K562 (cell line): Measurements from ENCODE around the gene CGB8. TPM values are rescaled to one million over a fixed set of nuclear protein-coding genes. Genes with fewer than 3 reads are reported as not detected.

ENCODE experiments used
- ATAC-seq: fragments of 200-7000 bp; cut with Tn5 transposase; 3 replicates; pipeline ENCODE4 v1.9.1; 2020; ENCODE audit warnings: moderate library complexity
- BruUV-seq: library from RNA; stranded (reverse); fragments of 400-500 nt; replicated peaks from 2 replicates; lab custom pipeline; 2021; lab: Mats Ljungman, UMichigan
- CTCF ChIA-PET: fragments of 300-600 bp; formaldehyde crosslinking; extraction: SDS; loops from one replicate; lab custom pipeline; 2021; ENCODE audit warnings: low intra/inter-chr PET ratio; lab: Yijun Ruan, JAX
- POLR2A ChIA-PET: fragments of 300-600, 350-650 bp; sonication (Branson Sonifier 250); formaldehyde crosslinking; extraction: SDS; loops from one replicate; lab custom pipeline; 2021; ENCODE audit warnings: antibody characterized with exemption, inconsistent platforms; lab: Yijun Ruan, JAX
- DNase-seq, 4 experiments: peaks; one replicate each; pipeline versions ENCODE4 v3.0.0 to v3.0.0-alpha.2; 2011 to 2018; ENCODE audit warnings: low spot score in 3 of 4, mixed read lengths in 3 of 4; ENCODE audit errors: extremely low read depth in 1 of 4
- FAIRE-seq: peaks from 2 replicates; lab custom pipeline; 2011; peaks lifted over from hg19 to GRCh38; lab: Jason Lieb, UNC
- H2AFZ ChIP-seq: 2 replicates; pipeline ENCODE4 v1.6.0; 2011; ENCODE audit warnings: low read depth, low read length, control low read depth, inconsistent platforms
- H3K27ac ChIP-seq: fragments of 200-600 bp; 3 replicates; pipeline ENCODE4 v1.8.0; 2011; ENCODE audit warnings: low read depth, mild to moderate bottlenecking, control low read depth, inconsistent platforms, low read length, moderate library complexity, mixed read lengths; ENCODE audit errors: extremely low read depth
- H3K27me3 ChIP-seq, 2 experiments: fragments of 300-600 bp in 1 of 2; 2 replicates in 1 of 2; 3 replicates in 1 of 2; pipeline versions ENCODE4 v1.6.0 to v1.8.0; 2011; ENCODE audit warnings: inconsistent platforms in 2 of 2, low read length in 2 of 2, mild to moderate bottlenecking in 1 of 2, mixed read lengths in 1 of 2, moderate library complexity in 1 of 2; ENCODE audit not compliant: control insufficient read depth in 2 of 2, insufficient read depth in 2 of 2
- H3K36me3 ChIP-seq: fragments of 300-600 bp; 3 replicates; pipeline ENCODE4 v1.8.0; 2011; ENCODE audit warnings: mild to moderate bottlenecking, low read length, inconsistent platforms; ENCODE audit not compliant: control insufficient read depth, insufficient read depth
- H3K4me1 ChIP-seq, 2 experiments: fragments of 200-600 bp in 1 of 2; replicated peaks in 1 of 2; 2 replicates in 1 of 2; 3 replicates in 1 of 2; pipeline versions ENCODE4 v1.5.1 to v1.8.0; 2011; ENCODE audit warnings: inconsistent platforms in 2 of 2, low read length in 2 of 2, mild to moderate bottlenecking in 1 of 2, mixed read lengths in 1 of 2, moderate library complexity in 1 of 2; ENCODE audit not compliant: control insufficient read depth in 2 of 2, insufficient read depth in 2 of 2
- H3K4me2 ChIP-seq: 2 replicates; pipeline ENCODE4 v1.6.1; 2011; ENCODE audit warnings: low read length, control low read depth, inconsistent platforms, mixed read lengths; ENCODE audit not compliant: insufficient read depth
- H3K4me3 ChIP-seq: fragments of 200-600 bp; sonication (generic), shearing (Covaris generic); 2 replicates; pipeline ENCODE4 v1.5.1; 2016; ENCODE audit warnings: control low read depth, inconsistent platforms
- H3K79me2 ChIP-seq: fragments of 200-600 bp; 3 replicates; pipeline ENCODE4 v1.8.0; 2011; ENCODE audit warnings: low read length, inconsistent platforms; ENCODE audit not compliant: control insufficient read depth, insufficient read depth
- H3K9ac ChIP-seq, 2 experiments: 2 replicates each; pipeline versions ENCODE4 v1.6.0 to v1.6.1; 2011; ENCODE audit warnings: low read depth in 2 of 2, low read length in 2 of 2, control low read depth in 1 of 2, inconsistent platforms in 1 of 2, mild to moderate bottlenecking in 1 of 2, mixed read lengths in 1 of 2; ENCODE audit not compliant: insufficient read depth in 1 of 2
- H3K9me1 ChIP-seq: one replicate; pipeline ENCODE4 v1.6.0; 2011; ENCODE audit warnings: inconsistent platforms, mild to moderate bottlenecking, low read length, moderate library complexity; ENCODE audit not compliant: control insufficient read depth, insufficient read depth
- H3K9me3 ChIP-seq: replicated peaks from 2 replicates; pipeline ENCODE4 v1.5.1; 2011; ENCODE audit warnings: low read depth, low read length, inconsistent platforms; ENCODE audit not compliant: control insufficient read depth, insufficient read depth
- H4K20me1 ChIP-seq: replicated peaks from 2 replicates; pipeline ENCODE4 v1.6.1; 2011; ENCODE audit warnings: low read length, inconsistent platforms, mixed read lengths; ENCODE audit not compliant: control insufficient read depth, insufficient read depth
- FOXK2 ChIP-seq, 2 experiments: fragments of 450-650 bp; IDR thresholded peaks in 1 of 2; conservative IDR thresholded peaks in 1 of 2; 2 replicates each; pipeline ENCODE4 v1.6.1; 2016; ENCODE audit warnings: low read depth in 2 of 2, mild to moderate bottlenecking in 1 of 2
- GABPA ChIP-seq: fragments of 200-800 bp; sonication (Bioruptor generic); conservative IDR thresholded peaks from 2 replicates; pipeline ENCODE4 v1.6.1; 2016; ENCODE audit warnings: low read depth, missing genetic modification characterization, missing compliant biosample characterization
- POLR2G ChIP-seq: fragments of 200-400 bp; formaldehyde crosslinking; IDR thresholded peaks from 2 replicates; pipeline ENCODE4 v1.6.1; 2017; ENCODE audit warnings: low read depth, mild to moderate bottlenecking, antibody characterized with exemption, low read length, moderate library complexity
- RBFOX2 ChIP-seq: fragments of 200-400 bp; formaldehyde crosslinking; IDR thresholded peaks from 2 replicates; pipeline ENCODE4 v1.6.1; 2017; ENCODE audit warnings: low read depth, mild to moderate bottlenecking, low read length, moderate library complexity
- SP1 ChIP-seq: sonication (generic); formaldehyde crosslinking; IDR thresholded peaks from 2 replicates; pipeline ENCODE4 v1.8.1; 2022; ENCODE audit warnings: mild to moderate bottlenecking, missing genetic modification reagents
- WGBS: fragments of 100-300 bp; shearing (Covaris generic); methylation state at CpG from one replicate; pipeline ENCODE4 v1.1.6; 2016; ENCODE audit warnings: low coverage, mixed read lengths; ENCODE audit not compliant: insufficient coverage; ENCODE audit errors: missing lambda C conversion rate; 5-methylcytosine and 5-hydroxymethylcytosine counted together
- in situ Hi-C: fragments of 300-500 bp; cut with MboI; formaldehyde crosslinking; loops from 4 replicates; pipeline ENCODE4 v1.15.0; 2018; ENCODE audit warnings: inconsistent platforms, mixed read lengths
- intact Hi-C: fragments of 100-400 bp; cut with micrococcal nuclease; formaldehyde crosslinking; loops from 2 replicates; pipeline ENCODE4 v1.14.2; 2022
- polyA plus RNA-seq, 8 experiments: library from polyadenylated mRNA; depleted of rRNA in 4 of 8; stranded (reverse) in 5 of 8; unstranded in 3 of 8; fragments of >200 nt; fragmentation: Nextera tagmentation in 2 of 8; fragmentation: Illumina TruSeq in 1 of 8; extraction: Ambion mirVana in 2 of 8; extraction: Trizol in 1 of 8; gene quantifications; 2 replicates each; pipeline versions ENCODE4 v1.2.1 to v1.2.3, GENCODE V29; 2011 to 2014; ENCODE audit warnings: inconsistent platforms in 1 of 8, missing spikeins in 1 of 8
- total RNA-seq, 7 experiments: library from RNA; depleted of rRNA in 6 of 7; stranded (reverse); fragments of >200 nt in 6 of 7; fragmentation: Illumina TruSeq in 2 of 7; extraction: Trizol in 2 of 7; gene quantifications; 2 replicates each; pipeline versions ENCODE4 v1.2.1 to v1.2.3, GENCODE V29; 2011 to 2021; ENCODE audit warnings: low replicate concordance in 1 of 7

CGB8 gene
- total and polyA plus RNA-seq, 9 of the 15 experiments (the other 6 are each of a cell fraction or from before 2014, with no cell fraction given) = not detected

- TF ChIP-seq GABPA (tag) = no peak
- TF ChIP-seq SP1 = no peak
These were observed 43.8 kb downstream of the CGB8 start (continued) for GRCh38 chr19:49004964-49005614.

GRCh38 chr19:49004133-49004532 is 44.8 kb downstream of the CGB8 start:
- CTCF ChIA-PET = no interaction called here
- no TSS peak for BruUV-seq
- no peak overlapping the region for H2AFZ ChIP-seq
- H3K4me3 ChIP-seq = no peak overlapping the region
- in situ Hi-C loops = no loop called here
- H4K20me1 ChIP-seq = 0 out of 2 replicates have a peak, but pooled peaks cover 2% of the 10 kb centered on the region
- peaks cover 4% of the 10 kb centered on the region for H3K9me1 ChIP-seq
- H3K9me3 ChIP-seq = no peaks in the 10 kb centered on the region
- peaks cover 77% of the 10 kb centered on the region for H3K36me3 ChIP-seq
- H3K4me2 ChIP-seq = no peak overlapping the region
- no peaks in the 10 kb centered on the region; a peak in 2 of 5 replicates for H3K4me1 ChIP-seq
- DNase-seq = no peak
- ATAC-seq = no peak
- H3K9ac ChIP-seq = no peak overlapping the region
- intact Hi-C loops = no loop called here
- 98% methylated on average over 15 of the region's 15 CpGs for WGBS
- FAIRE-seq = no peak
- POLR2A ChIA-PET = interaction anchor here (0.7 to 1.1 kb wide), 3 partner anchors 9 to 20 kb away, joined by 3 to 5 read pairs (median 4); no protein-coding TSS in a partner anchor
- no peak overlapping the region for H3K27ac ChIP-seq
- H3K79me2 ChIP-seq = peaks cover 9% of the 10 kb centered on the region
- no peaks in the 10 kb centered on the region for H3K27me3 ChIP-seq
- TF ChIP-seq FOXK2 (conservative IDR thresholded peaks at IDR 0.05 in 1 of 2, IDR thresholded peaks at IDR 0.05 in 1 of 2; ENCODE audit: low read depth in 2 of 2) = no peak
- 0 out of 2 replicates have a peak, but pooled peaks have one; percentile 35 for TF ChIP-seq POLR2G
- peak; percentile 50 for TF ChIP-seq RBFOX2
